Naive thymus-derived CD8-positive, alpha-beta T cell (primary cell): Measurements from ENCODE around the gene INTS1. TPM values are rescaled to one million over a fixed set of nuclear protein-coding genes. Genes with fewer than 3 reads are reported as not detected.
"Not testable (repeated sequence)": the region's sequence is repeated elsewhere in the genome, so short reads cannot be mapped to it uniquely, and the experiment has no call there.

Experiments used
- ATAC-seq, 2 donors: fragments of 150-1000 bp; cut with Tn5 transposase in 1 of 2; sonication (Bioruptor Pico), chemical (Tn5 transposase) in 1 of 2; 1 replicate in 1 of 2; 2 replicates in 1 of 2; pipeline ENCODE4 v1.10.0; 2021; ENCODE audit warnings: mild to moderate bottlenecking in 2 of 2, moderate library complexity in 2 of 2
- POLR2A ChIA-PET: fragments of 350-600 bp; sonication (Branson Sonifier 250); formaldehyde crosslinking; loops from one replicate; lab custom pipeline; 2021; ENCODE audit warnings: antibody characterized with exemption; lab: Charles Lee
- DNase-seq, 10 donors: peaks; one replicate each; pipeline versions ENCODE4 v3.0.0 to v3.0.0-alpha.2; 2020 to 2022
- H3K27ac Mint-ChIP-seq, 10 donors: one replicate each; pipeline ENCODE4 v1.8.0; 2020 to 2022; ENCODE audit warnings: mild to moderate bottlenecking in 10 of 10, mixed read lengths in 10 of 10, moderate library complexity in 4 of 10, inconsistent platforms in 1 of 10
- H3K27me3 Mint-ChIP-seq, 5 donors: one replicate each; pipeline ENCODE4 v1.8.0; 2021 to 2022; ENCODE audit warnings: mixed read lengths in 5 of 5
- H3K36me3 Mint-ChIP-seq, 3 donors: one replicate each; pipeline ENCODE4 v1.8.0; 2020 to 2022; ENCODE audit warnings: mixed read lengths in 3 of 3, mild to moderate bottlenecking in 2 of 3, inconsistent platforms in 1 of 3
- H3K4me1 Mint-ChIP-seq, 4 donors: one replicate each; pipeline ENCODE4 v1.8.0; 2021 to 2022; ENCODE audit warnings: mixed read lengths in 4 of 4
- H3K4me3 Mint-ChIP-seq, 10 donors: one replicate each; pipeline ENCODE4 v1.8.0; 2020 to 2022; ENCODE audit warnings: mild to moderate bottlenecking in 10 of 10, mixed read lengths in 10 of 10, moderate library complexity in 6 of 10, inconsistent platforms in 1 of 10
- H3K9me3 Mint-ChIP-seq, 9 donors: one replicate each; pipeline ENCODE4 v1.8.0; 2020 to 2022; ENCODE audit warnings: mixed read lengths in 9 of 9, mild to moderate bottlenecking in 3 of 9, inconsistent platforms in 1 of 9, moderate library complexity in 1 of 9
- polyA plus RNA-seq, 3 donors: library from polyadenylated mRNA; unstranded; fragments of 300-500 nt; fragmentation: Illumina TruSeq; gene quantifications; one replicate each; pipeline ENCODE4 v1.2.3, GENCODE V29; 2021
- total RNA-seq, 8 experiments: library from RNA in 2 of 8; stranded (reverse) in 2 of 8; gene quantifications; one replicate each; pipeline ENCODE4 v1.2.3 and lab custom pipeline; 2021 to 2026

Gene INTS1
- total and polyA plus RNA-seq, 5 experiments from 2014 or later: 9.1 to 136 (median 24.6) TPM

DNA sequence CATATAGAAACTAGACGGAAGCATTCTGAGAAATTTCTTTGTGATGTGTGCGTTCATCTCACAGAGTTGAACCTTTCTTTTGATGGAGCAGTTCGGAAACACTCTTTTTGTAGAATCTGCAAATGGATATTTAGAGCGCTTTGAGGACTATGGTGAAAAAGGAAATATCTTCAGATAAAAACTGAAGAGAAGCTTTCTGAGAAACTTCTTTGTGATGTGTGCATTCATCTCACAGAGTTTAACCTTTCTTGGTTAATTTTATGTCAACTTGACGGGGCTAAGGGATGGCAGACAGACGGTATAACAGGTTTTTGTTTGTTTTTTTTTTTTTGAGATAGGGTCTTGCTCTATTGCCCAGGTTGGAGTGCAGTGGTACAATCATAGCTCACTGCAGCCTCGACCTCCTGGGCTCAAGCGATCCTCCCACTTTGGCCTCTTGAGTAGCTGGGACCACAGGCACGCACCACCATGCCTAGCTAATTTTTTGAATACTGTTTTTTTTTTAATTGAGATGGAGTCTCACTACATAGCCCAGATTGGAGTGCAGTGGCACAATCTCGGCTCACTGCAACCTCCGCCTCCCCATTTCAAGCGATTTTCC, 15.2 kb upstream of the INTS1 start:
- H3K4me1 Mint-ChIP-seq, H3K4me3 Mint-ChIP-seq, H3K36me3 Mint-ChIP-seq, POLR2A ChIA-PET, ATAC-seq, H3K27me3 Mint-ChIP-seq, DNase-seq, H3K27ac Mint-ChIP-seq: not testable (repeated sequence)
- peaks cover 0 to 11% (median 0%) of the 10 kb centered on the region in 9 donors for H3K9me3 Mint-ChIP-seq

DNA sequence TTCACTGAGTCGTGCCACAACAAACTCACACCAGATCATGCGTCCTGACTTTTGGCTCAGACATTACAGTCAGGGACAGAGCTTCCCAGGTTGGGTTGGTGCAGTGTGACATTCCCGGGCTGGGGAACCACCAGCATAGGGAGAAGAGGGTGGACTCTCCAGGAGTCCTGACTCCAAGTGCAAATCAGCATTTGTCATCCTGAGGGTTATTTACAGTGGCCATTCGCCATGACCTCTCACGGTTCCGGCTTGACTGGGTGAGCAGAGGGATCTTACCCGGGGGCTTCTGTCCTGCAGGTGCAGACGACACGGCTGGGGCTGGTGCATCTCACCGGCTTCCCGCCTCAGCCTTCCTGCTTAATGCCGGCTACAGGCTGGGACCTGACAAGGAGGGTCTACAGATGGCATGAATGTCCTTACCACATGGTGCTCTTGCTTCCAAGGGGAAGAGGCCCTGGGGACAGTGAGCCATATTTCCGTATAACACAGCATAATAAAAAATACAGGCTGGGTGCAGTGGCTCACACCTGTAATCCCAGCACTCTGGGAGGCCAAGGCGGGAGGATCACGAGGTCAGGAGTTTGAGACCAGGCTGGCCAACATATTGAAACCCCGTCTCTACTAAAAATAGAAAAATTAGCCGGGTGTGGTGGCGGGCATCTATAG, 12.5 kb upstream of the INTS1 start:
- peaks cover 0 to 6% (median 0%) of the 10 kb centered on the region in 3 donors for H3K36me3 Mint-ChIP-seq
- peaks cover 3 to 24% (median 22%) of the 10 kb centered on the region in 4 donors for H3K4me1 Mint-ChIP-seq
- POLR2A ChIA-PET: no interaction called here
- peaks cover 0 to 11% (median 0%) of the 10 kb centered on the region in 9 donors for H3K9me3 Mint-ChIP-seq
- ATAC-seq (no peak), DNase-seq (no peak)
- H3K27me3 Mint-ChIP-seq: no peaks in the 10 kb centered on the region
- H3K27ac Mint-ChIP-seq: peak overlapping the region in 1 of 10 donors; percentile 21
- no peak overlapping the region for H3K4me3 Mint-ChIP-seq

DNA sequence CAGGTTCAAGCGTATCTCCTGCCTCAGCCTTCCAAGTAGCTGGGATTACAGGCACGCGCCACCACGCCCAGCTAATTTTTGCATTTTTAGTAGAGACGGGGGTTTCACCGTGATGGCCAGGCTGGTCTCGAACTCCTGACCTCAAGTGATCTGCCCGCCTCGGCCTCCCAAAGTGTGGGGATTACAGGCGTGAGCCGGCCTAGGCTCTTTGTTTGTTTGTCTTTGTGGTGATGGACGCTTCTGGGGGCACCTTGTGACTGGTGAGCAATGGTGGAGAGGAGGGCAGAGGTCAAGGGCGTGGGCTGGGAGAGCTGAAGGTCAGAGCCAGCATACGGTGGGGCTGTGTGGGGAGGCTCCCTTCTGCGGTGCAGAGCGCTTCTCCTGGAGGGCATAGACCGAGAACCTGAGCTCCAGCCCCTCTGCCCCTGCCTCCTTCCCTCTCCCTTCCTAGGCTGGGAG, 11.3 kb upstream of the INTS1 start:
- peaks cover 7 to 33% (median 31%) of the 10 kb centered on the region in 4 donors for H3K4me1 Mint-ChIP-seq
- H3K9me3 Mint-ChIP-seq: peaks cover 0 to 11% (median 0%) of the 10 kb centered on the region in 9 donors
- H3K27me3 Mint-ChIP-seq, H3K36me3 Mint-ChIP-seq, DNase-seq, POLR2A ChIA-PET, H3K4me3 Mint-ChIP-seq, ATAC-seq: not testable (repeated sequence)
- peak overlapping the region in 1 of 10 donors; percentile 56 for H3K27ac Mint-ChIP-seq

DNA sequence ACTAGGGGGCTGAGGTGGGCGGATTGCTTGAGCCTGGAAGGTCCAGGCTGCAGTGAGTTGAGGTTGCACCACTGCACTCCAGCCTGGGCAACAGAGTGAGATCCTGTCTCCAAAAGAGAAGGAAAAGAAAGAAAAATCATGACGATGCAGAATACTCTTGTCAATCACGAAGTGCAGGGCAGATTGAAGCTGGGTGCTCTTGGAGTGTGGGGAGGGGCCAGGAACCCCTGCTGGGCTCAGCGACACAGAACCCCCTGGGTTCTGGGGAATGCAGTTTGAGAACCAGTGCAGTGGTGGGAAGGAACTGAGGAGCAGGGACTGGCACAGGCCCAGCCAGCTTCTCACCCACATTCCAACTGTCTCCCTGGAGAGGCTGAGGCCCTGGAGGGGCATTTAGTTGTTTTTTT, 10.8 kb upstream of the INTS1 start:
- Mint-ChIP-seq H3K27ac (no peak overlapping the region), H3K4me3 (no peak overlapping the region), H3K36me3 (peaks cover 0 to 6% (median 0%) of the 10 kb centered on the region in 3 donors), H3K27me3 (no peaks in the 10 kb centered on the region), H3K4me1 (peaks cover 9 to 38% (median 32%) of the 10 kb centered on the region in 4 donors), H3K9me3 (peaks cover 0 to 11% (median 0%) of the 10 kb centered on the region in 9 donors)
- ATAC-seq: no peak
- no peak for DNase-seq
- POLR2A ChIA-PET: interaction anchor here (0.6 to 1.1 kb wide), 2 partner anchors 9 to 1003 kb away, joined by 3 read pairs; no protein-coding TSS in a partner anchor

DNA sequence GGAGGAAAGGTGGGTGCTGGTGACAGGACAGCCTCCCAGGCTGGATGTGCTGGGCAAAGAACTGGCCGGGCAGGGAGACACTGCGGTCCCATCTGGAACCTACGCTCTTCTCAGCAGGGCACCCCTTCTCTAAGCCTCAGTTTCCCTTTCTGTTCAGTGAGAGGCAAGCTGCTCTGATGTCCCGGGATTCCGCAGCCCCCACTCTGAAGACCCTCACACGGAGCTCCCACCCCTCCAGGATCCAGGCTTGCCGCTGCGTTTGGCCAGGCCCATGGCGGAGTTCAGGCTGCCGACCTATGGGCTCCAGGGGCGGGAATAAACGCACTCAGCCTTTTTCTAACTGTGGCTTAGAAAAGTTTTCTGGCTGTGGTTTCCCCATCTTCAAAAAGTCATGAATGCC, 10.2 kb upstream of the INTS1 start:
- POLR2A ChIA-PET: interaction anchor here (1.1 kb wide), 1 partner anchor 9 kb away, joined by 3 read pairs; no protein-coding TSS in a partner anchor
- no peak for DNase-seq
- Mint-ChIP-seq H3K4me1 (peaks cover 9 to 38% (median 33%) of the 10 kb centered on the region in 4 donors), H3K4me3 (no peak overlapping the region), H3K36me3 (peaks cover 0 to 5% (median 0%) of the 10 kb centered on the region in 3 donors), H3K9me3 (peaks cover 0 to 6% (median 0%) of the 10 kb centered on the region in 9 donors), H3K27ac (peak overlapping the region in 1 of 10 donors; percentile 75), H3K27me3 (no peaks in the 10 kb centered on the region)
- no peak for ATAC-seq

DNA sequence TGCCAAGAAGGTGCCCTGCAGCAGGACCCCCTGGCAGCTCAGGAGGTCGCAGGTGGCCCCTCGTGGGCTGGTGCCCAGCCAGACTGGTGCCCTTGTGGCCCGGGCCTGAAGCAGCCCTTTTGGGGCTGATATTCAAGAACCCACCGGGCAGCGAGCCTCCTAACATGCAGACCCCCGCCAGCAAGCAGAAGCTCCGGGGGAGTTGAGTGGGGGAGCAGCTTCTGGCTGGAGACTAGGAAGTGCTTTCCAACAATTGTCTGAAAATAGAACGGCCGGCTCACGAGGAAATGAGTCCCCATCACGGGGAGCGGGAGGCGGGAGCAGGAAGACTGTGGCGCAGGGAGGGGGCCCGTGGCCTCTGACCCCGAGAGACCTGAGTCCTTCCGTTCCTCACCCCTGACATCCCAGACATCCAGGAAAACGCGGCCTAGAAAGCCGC, 9.5 kb upstream of the INTS1 start:
- Mint-ChIP-seq H3K27ac (peak overlapping the region in 6 of 10 donors; percentile 6 to 76 (median 48)), H3K27me3 (no peaks in the 10 kb centered on the region), H3K4me3 (peak overlapping the region in 5 of 10 donors; percentile 24 to 72 (median 57)), H3K9me3 (peaks cover 0 to 2% (median 0%) of the 10 kb centered on the region in 9 donors), H3K36me3 (no peaks in the 10 kb centered on the region), H3K4me1 (peaks cover 12 to 44% (median 35%) of the 10 kb centered on the region in 4 donors)
- ATAC-seq (no peak), DNase-seq (no peak)
- POLR2A ChIA-PET: interaction anchor here (1.1 kb wide), 1 partner anchor 8 kb away, joined by 3 read pairs; no protein-coding TSS in a partner anchor

DNA sequence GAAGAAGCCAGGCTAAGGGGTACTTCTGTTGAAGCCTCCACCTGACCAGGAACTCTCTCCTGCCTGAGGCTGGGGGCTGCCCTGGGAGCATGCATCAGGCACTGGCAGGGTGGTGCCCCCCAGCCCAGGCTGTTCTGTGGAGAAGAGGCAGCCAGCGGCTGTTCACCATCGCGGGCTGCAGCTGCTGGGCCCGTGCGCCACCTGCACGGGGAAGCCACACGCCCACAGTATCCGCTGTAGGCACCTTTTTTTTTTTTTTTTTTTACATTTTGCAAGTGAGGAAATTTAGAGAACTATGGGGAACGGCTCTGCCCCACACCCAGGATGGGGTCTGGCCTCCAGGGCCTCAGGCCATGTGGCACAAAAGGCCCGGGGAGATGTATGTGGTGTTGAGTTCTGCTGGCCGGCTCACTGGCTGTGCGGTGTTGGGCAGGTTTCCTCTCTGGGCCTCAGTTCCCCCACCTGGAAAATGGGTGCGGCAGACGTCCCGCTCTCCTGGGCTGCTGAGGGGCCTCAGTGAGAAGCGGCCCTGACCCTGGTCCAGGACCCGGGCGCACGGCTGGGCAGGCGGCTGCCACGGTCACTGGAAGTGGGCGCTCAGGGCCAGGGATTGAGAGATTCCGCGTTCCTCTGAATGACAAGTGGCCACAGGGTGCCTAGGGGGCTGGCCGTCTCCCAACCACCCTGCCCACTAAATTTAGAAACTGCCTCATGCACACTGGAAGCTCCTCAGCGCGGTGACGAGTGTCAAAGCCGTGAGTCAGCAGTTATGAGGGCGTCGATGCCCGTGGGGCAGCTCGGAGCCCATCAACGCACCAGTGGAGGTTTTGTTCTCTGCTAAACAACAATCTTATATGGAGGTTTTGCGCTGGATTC, 8.8 kb upstream of the INTS1 start:
- Mint-ChIP-seq H3K27ac (peak overlapping the region; percentile 39 to 89 (median 75)), H3K9me3 (peaks cover 0 to 4% (median 0%) of the 10 kb centered on the region in 9 donors), H3K36me3 (no peaks in the 10 kb centered on the region), H3K4me1 (peaks cover 18 to 50% (median 41%) of the 10 kb centered on the region in 4 donors), H3K4me3 (peak overlapping the region; percentile 31 to 73 (median 56)), H3K27me3 (no peaks in the 10 kb centered on the region)
- POLR2A ChIA-PET: interaction anchor here (0.7 to 2.7 kb wide), 7 partner anchors 12 to 286 kb away, joined by 3 to 8 read pairs (median 5); no protein-coding TSS in a partner anchor
- DNase-seq (peak; percentile 34 to 77 (median 55)), ATAC-seq (peak; percentile 92 to 93)

DNA sequence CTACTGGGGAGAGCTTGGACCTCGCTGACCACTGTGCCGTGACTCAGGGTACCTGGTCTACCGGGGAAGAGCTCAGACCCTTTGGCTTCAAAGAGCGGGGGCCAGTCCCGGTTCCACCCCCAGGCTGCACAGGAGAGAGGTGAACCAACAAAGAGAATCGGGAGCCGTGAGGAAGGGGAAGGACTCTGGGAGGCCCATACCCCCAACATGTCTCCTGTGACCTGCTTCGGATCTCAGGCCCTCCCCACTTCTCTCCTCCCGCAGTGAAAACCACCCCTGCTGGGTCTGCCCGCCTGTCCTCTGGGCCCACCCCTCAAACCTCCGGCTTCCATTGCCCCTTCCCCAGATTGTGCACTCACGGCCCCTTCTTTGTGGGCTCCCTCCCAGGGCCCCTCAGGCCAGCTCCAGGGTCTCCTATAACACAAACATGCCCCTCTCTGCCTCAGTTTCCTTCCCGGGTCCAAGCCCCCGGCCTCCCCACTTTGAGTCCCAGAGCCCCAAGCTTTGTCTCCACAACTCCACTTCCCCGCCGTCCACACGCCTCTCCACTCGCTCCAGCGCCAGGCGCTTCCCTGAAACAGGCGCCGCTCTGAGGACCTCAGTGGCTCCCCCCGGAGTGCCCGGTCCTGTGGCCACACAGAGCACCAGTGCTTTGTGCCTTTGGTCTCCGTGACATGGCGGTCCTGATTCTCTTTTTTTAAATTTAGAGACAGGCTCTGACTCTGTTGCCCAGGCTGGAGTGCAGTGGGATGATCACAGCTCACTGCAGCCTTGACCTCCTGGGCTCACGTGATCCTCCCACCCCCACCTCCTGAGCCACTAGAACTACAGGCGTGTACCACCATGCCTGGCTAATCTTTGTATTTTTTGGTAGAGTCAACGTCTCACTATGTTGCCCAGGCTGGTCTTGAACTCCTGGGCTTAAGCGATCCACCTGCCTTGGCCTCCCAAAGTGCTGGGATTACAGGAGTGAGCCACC, 7.5 kb upstream of the INTS1 start:
- Mint-ChIP-seq H3K4me3 (peak overlapping the region in 7 of 10 donors; percentile 19 to 72 (median 38)), H3K4me1 (peaks cover 21 to 62% (median 48%) of the 10 kb centered on the region in 4 donors), H3K27ac (peak overlapping the region; percentile 36 to 89 (median 72)), H3K9me3 (peaks cover 0 to 4% (median 0%) of the 10 kb centered on the region in 9 donors), H3K27me3 (no peaks in the 10 kb centered on the region), H3K36me3 (no peaks in the 10 kb centered on the region)
- POLR2A ChIA-PET: interaction anchor here (0.7 to 2.7 kb wide), 3 partner anchors 17 to 37 kb away, joined by 4 to 8 read pairs (median 6); no protein-coding TSS in a partner anchor
- ATAC-seq (no peak), DNase-seq (no peak)

DNA sequence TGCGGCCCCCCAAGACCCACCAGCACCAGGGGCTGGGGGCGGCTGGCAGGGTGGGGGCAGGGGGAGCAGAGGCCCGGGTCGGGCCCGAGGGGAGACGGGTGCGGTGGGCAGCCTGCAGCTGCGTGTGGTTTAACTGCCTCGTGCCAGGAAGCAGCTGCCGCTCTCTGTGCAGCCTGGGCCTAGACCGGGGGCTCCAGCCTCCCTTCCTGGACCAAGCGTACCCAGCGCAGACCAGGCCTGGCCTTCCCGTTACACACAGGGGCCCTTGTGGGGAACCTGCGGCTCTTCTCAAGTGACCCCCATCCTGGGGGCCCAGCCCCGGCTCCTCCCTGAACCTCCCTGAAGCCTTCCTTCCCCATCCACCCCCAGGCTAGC, 6.6 kb upstream of the INTS1 start:
- peak overlapping the region in 7 of 10 donors; percentile 31 to 89 (median 51) for H3K27ac Mint-ChIP-seq
- H3K4me3 Mint-ChIP-seq: peak overlapping the region in 3 of 10 donors; percentile 41 to 67 (median 42)
- ATAC-seq: no peak
- H3K4me1 Mint-ChIP-seq: peaks cover 23 to 67% (median 55%) of the 10 kb centered on the region in 4 donors
- H3K9me3 Mint-ChIP-seq: peaks cover 0 to 4% (median 0%) of the 10 kb centered on the region in 9 donors
- H3K36me3 Mint-ChIP-seq: no peaks in the 10 kb centered on the region
- DNase-seq: no peak
- H3K27me3 Mint-ChIP-seq: no peaks in the 10 kb centered on the region
- POLR2A ChIA-PET: interaction anchor here (2.7 kb wide), 1 partner anchor 24 kb away, joined by 8 read pairs; no protein-coding TSS in a partner anchor

DNA sequence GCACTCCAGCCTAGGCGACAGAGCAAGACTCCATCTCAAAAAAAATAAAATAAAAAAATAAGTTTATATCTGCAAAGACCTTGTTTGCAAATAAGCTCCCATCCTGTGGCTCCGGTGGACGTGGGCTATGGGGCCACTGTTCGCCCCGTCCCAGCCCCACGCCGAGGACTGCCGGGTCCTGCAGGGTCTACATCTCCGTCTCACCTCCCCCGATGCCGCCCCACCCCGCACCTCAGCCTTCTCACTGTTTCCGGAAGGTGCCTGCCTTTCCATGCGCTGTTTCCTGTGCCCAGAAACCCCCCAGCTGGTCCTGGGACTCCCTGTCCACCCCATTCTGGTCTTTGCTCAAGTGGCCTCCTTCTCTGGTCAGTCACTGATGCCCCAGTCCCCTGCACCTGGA, 5.0 kb upstream of the INTS1 start:
- Mint-ChIP-seq H3K36me3 (no peaks in the 10 kb centered on the region), H3K9me3 (peaks cover 0 to 2% (median 0%) of the 10 kb centered on the region in 9 donors), H3K4me3 (peak overlapping the region in 8 of 10 donors; percentile 44 to 76 (median 54)), H3K4me1 (peaks cover 24 to 74% (median 61%) of the 10 kb centered on the region in 4 donors), H3K27ac (peak overlapping the region in 5 of 10 donors; percentile 46 to 89 (median 79)), H3K27me3 (no peaks in the 10 kb centered on the region)
- no peak for DNase-seq
- POLR2A ChIA-PET: interaction anchor here (0.9 to 2.7 kb wide), 2 partner anchors 22 to 24 kb away, joined by 4 to 9 read pairs; partner anchors contain the start of gene MAFK
- no peak for ATAC-seq
